Stimulated activated naive CD4-positive, alpha-beta T cell treated with Interleukin-2 at 50 U/mL for 16 hours (primary cell): ENCODE data around the gene DLX2.
"Not testable (repeated sequence)": the region's sequence is repeated elsewhere in the genome, so short reads cannot be mapped to it uniquely, and the experiment has no call there.

Experiments
- DNase-seq: peaks from one replicate; lab custom pipeline; 2025; lab: John Stamatoyannopoulos, UW

Gene DLX2

GRCh38 chr2:172083628-172084394 is 18.9 kb downstream of the DLX2 start:
- DNase-seq: no peak

GRCh38 chr2:172082944-172083627 is 19.6 kb downstream of the DLX2 start:
- DNase-seq: no peak

GRCh38 chr2:172082105-172082943 is 20.4 kb downstream of the DLX2 start:
- DNase-seq: no peak

GRCh38 chr2:172081221-172082022 is 21.3 kb downstream of the DLX2 start:
- no peak for DNase-seq

GRCh38 chr2:172080641-172081220 is 22.0 kb downstream of the DLX2 start:
- DNase-seq: no peak

GRCh38 chr2:172079838-172080640 is 22.7 kb downstream of the DLX2 start:
- no peak for DNase-seq

GRCh38 chr2:172079416-172079815 is 23.3 kb downstream of the DLX2 start:
- DNase-seq: no peak

- DNase-seq: no peak
These were observed 28.4 kb downstream of the DLX2 start for GRCh38 chr2:172074254-172074653.

GRCh38 chr2:172073518-172073917 is 29.2 kb downstream of the DLX2 start:
- no peak for DNase-seq

GRCh38 chr2:172072706-172073105 is 30.0 kb downstream of the DLX2 start:
- no peak for DNase-seq

- DNase-seq: no peak
These were observed 30.4 kb downstream of the DLX2 start for GRCh38 chr2:172072303-172072702.

- no peak for DNase-seq
These were observed 31.8 kb downstream of the DLX2 start for GRCh38 chr2:172070936-172071335.

GRCh38 chr2:172067905-172068304 is 34.8 kb downstream of the DLX2 start:
- DNase-seq: not testable (repeated sequence)

- no peak for DNase-seq
These were observed 36.3 kb downstream of the DLX2 start for GRCh38 chr2:172066394-172066886.

GRCh38 chr2:172065111-172065510 is 37.6 kb downstream of the DLX2 start:
- no peak for DNase-seq

GRCh38 chr2:172063446-172063845 is 39.3 kb downstream of the DLX2 start:
- no peak for DNase-seq

- DNase-seq: no peak
These were observed 40.2 kb downstream of the DLX2 start for GRCh38 chr2:172062402-172063004.

- DNase-seq: not testable (repeated sequence)
These were observed 42.6 kb downstream of the DLX2 start for GRCh38 chr2:172060118-172060517.

- no peak for DNase-seq
These were observed 44.0 kb downstream of the DLX2 start for GRCh38 chr2:172058660-172059059.

GRCh38 chr2:172056293-172056692 is 46.4 kb downstream of the DLX2 start:
- DNase-seq: no peak
